GM21423 (cell line): ENCODE measurements around the gene OBSL1.

Experiments used
- ATAC-seq: cut with Tn5 transposase; IDR thresholded peaks from one replicate; pipeline ENCODE4 v1.9.1; 2021; ENCODE audit warnings: mild to moderate bottlenecking, moderate library complexity; ENCODE audit not compliant: unreplicated experiment

Gene OBSL1

GRCh38 chr2:219571311-219572236, at the start of gene OBSL1:
Gene OBSL1, minus strand, starts transcription at chr2:219571539. Its CDS starts 307 bp downstream, at chr2:219571232.
- no peak for ATAC-seq

GRCh38 chr2:219620546-219620945, 49.2 kb upstream of the OBSL1 start:
- no peak for ATAC-seq

DNA sequence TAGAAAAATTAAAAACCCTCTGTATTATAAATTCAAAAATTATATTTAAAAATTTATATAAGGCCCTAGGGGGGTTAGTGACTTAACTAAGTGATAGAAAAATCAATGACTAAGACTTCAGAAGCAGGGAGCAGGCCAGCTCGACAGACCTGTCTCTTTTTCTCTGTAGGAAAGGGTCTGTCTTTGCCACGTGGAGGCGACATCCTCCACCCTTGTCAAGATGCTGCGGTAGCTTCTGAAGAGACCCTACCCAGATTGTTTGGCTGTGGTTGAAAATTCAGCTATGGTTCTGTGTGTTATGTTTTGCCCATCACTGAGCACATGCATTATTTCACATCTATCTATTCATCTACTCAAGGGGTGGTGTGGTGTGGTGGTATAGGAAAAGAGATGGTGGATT, 47.9 kb upstream of the OBSL1 start:
- no peak for ATAC-seq

GRCh38 chr2:219618733-219619122, 47.4 kb upstream of the OBSL1 start:
- no peak for ATAC-seq

GRCh38 chr2:219616550-219616949, 45.2 kb upstream of the OBSL1 start:
- no peak for ATAC-seq

GRCh38 chr2:219615894-219616293, 44.6 kb upstream of the OBSL1 start:
- no peak for ATAC-seq

DNA sequence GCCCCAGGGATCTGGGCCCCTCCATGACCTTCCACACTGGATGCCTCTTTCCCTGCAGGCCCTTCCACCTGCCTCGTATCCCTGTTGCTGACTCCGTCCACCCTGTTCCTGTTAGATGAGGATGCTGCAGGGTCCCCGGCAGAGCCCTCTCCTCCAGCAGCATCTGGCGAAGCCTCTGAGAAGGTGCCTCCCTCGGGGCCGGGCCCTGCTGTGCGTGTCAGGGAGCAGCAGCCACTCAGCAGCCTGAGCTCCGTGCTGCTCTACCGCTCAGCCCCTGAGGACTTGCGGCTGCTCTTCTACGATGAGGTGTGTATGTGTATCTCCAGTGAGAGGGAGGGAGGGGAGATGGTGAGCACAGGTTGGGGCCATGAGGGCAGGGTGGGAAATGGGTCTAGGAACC, 43.7 kb upstream of the OBSL1 start:
- ATAC-seq = no peak

- no peak for ATAC-seq
These were observed 42.9 kb upstream of the OBSL1 start for GRCh38 chr2:219614076-219614860.

DNA sequence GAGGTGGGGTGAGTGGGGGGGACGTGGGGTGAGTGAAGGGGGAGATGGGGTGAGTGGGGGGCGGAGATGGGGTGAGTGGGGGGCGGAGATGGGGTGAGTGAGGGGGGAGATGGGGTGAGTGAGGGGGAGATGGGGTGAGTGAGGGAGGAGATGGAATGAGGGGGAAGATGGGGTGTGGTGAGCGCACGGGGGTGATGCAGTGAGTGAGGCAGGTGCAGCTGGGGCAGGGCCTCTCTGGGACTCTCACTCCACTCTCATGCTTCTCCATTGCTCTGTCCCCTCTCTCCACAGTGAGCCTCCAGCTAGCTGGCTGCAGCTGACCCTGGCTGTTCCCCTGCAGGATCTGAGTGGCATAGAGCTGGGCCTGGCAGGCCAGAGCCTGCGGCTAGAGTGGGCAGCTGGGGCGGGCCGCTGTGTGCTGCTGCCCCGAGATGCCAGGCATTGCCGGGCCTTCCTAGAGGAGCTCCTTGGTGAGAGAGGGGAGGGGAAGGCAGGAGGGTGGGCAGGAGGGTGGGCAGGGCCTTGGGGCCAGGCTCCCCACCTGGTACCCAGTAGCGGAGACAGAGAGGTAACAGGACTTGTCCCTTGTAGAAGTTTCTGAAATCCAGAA, 42.2 kb upstream of the OBSL1 start:
- no peak for ATAC-seq

DNA sequence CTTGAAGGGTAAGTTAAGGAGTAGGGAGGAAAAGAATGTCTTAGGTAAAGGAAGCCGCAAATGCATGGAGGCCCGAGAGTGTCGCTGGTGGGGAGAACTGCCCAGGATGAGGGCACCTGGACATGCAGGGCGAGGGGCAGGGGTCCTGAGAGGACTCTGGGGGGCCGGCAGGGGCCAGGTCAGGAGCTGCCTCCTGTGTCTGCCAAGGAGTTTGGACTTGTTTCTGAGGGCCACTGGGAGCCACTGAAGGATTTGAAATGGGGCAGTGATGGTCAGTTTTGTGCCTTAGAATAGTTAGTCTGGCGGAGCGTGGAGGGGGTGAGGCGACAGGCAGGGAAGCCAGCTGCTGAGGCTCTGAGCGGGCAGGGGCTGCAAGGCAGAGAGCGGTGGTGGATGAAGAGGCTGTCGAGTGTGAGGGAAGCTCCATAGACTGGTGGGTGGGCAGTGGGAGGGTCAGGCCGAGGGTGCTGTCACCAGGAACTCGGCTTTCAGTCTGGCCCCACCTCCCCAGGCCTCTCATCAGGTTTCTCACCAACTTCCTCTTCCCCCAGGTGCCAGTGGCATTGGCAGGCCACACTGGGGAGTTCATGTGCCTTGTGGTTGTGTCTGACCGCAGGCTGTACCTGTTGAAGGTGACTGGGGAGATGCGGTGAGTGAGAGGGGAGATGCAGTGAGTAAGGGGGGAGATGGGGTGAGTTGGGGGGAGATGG, 41.4 kb upstream of the OBSL1 start:
- ATAC-seq = no peak

DNA sequence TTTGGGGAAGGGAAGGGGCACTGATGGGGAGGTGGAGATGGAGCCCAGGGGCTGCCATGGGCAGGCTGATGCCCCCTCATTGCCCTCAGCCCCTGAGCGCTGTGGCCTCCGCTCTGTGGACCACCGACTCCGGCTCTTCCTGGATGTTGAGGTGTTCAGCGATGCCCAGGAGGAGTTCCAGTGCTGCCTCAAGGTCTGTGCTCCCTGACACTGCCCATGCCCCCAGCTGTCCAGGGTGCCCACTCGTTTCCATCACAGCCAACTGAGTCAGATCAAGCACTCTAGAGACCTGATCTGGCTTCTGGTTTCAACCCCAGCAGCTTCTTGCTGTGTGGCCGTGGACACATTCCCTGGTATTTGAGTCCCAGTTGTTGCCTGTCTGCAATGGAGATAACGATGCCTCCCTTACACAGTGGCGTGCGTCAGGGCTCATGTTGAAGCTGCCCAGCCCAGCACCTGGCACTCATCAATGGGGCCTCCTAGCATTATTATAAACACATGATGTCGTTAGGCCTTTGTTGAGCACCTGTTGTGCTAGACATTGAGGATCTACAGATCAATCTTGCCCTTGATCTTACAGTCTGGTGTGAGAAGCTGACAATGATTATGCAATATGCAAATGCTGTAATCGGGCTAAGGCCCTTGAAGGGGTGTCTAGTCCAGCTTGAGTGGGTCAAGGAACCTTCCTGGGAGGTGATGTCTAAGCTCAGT, 40.7 kb upstream of the OBSL1 start:
- ATAC-seq = no peak

DNA sequence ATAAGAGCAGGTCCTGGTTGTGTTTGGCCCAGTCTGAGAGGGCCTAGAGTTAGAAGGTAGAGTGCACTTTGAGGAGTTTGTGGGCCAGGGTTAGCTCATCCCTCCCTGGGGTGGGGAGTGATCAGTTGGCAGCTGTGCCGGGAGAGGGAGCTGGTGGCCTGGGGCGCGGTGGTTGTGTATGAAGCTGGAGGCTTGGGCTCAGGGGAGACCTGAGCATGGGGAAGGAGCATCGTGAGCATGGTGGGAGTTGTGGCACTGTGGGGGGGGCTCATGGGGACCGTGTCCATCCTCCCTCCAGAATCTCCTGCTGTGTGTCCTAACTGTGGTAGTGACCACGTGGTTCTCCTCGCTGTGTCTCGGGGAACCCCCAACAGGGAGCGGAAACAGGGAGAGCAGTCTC, 40.0 kb upstream of the OBSL1 start:
- no peak for ATAC-seq

DNA sequence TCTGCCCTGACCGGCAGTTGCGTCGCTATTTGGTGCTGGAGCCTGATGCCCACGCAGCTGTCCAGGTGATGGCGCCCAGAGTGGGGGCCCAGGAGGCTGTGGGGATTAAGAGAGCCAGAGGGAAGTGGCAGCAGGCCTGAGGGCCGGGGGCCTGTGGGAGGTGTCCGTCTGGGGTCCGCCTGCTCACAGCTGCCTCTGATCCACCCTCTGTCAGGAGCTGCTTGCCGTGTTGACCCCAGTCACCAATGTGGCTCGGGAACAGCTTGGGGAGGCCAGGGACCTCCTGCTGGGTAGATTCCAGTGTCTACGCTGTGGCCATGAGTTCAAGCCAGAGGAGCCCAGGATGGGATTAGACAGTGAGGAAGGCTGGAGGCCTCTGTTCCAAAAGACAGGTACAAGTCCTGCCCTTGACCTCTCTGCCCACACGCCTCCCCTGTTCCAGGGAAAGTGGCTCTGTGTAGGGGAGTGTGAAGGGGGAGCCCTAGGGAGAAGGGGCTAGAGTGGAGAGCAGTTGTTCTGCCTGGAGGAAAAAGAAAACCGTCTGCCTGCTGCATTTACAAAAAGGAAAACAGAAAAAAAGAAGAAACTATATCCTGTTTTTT, 37.9 kb upstream of the OBSL1 start:
- no peak for ATAC-seq

DNA sequence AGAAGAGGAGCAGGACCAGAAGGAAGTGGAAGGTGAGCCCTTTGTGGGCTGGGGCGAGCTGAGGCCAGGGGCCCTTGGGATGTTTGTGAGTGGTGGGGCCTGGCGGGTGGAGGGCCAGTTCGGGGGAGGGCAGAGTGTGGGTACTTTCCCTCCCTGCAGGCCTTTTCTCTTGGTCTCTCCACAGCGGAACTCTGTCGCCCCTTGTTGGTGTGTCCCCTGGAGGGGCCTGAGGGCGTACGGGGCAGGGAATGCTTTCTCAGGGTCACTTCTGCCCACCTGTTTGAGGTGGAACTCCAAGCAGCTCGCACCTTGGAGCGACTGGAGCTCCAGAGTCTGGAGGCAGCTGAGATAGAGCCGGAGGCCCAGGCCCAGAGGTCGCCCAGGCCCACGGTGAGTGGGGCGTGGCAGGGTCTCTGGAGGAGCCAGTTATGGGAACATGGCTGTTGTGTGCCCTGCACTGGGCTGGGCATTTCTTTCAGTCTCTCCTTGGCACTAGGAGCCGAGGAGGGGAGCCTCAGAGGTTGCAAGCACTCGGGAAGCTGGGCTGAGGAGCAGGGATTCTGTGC, 37.1 kb upstream of the OBSL1 start:
- ATAC-seq = no peak

GRCh38 chr2:219607931-219608330, 36.6 kb upstream of the OBSL1 start:
- no peak for ATAC-seq

- ATAC-seq = no peak
These were observed 34.2 kb upstream of the OBSL1 start for GRCh38 chr2:219605607-219605954.

DNA sequence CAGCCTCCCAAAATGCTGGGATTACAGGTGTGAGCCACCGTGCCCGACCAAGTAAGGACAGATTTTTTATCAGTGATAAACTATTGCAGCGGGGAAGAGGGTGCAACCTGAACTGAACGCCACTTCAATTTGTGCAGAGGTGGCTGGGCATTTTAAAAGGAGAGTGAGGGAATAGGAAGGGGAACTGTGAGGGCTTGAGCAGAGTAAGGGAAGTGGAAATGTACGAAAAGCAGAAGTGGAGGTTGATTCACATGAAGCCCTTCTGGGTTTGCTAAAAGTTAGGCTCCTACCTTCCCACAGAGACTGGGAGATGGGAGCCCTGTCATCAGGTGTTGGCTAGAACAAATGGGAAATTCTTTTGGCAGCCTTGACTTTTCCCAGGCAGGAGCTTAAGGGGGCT, 32.4 kb upstream of the OBSL1 start:
- no peak for ATAC-seq

DNA sequence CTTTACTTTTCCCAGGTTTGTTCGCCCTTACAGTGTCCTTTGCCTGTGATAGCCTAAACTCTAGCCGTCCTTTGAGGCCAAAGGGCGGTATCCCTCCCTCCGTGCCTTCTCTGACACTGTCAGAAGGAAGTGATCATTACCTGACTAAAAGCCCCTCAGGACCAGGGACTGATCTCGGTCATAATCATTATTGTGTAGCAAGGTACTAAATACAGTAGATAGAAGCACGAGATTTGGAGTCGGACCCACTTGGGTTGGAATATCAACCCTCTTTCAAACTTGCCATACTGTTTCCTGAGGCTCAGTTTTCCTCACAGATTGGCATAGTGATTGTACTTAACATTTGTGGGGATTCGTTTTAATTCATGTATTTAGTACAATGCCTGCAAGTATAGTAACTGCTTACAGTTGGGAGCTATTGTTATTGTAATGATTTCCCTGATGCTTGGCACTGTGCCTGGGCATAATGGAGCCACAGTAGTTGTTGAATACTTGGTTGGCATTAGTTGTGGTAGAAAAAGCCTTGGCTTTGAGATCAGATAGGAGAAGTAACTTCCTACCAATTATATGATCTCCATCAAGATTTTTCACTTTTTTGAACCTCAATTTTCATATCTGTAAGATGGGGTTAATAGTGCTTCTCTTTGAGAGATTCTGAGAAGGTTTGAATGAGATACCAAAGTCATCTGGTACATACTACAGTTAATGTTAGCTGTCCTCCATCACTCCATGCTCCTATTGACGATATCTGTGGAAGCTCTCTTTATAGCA, 27.2 kb upstream of the OBSL1 start:
- no peak for ATAC-seq
